ENCODE results near the gene PYGO1. TPM values are rescaled to one million over a fixed set of nuclear protein-coding genes. Genes with fewer than 3 reads are reported as not detected.

Gene PYGO1
- total and polyA plus RNA-seq, 4 donors, result 1.3 to 17.9 (median 4.7) TPM

DNA sequence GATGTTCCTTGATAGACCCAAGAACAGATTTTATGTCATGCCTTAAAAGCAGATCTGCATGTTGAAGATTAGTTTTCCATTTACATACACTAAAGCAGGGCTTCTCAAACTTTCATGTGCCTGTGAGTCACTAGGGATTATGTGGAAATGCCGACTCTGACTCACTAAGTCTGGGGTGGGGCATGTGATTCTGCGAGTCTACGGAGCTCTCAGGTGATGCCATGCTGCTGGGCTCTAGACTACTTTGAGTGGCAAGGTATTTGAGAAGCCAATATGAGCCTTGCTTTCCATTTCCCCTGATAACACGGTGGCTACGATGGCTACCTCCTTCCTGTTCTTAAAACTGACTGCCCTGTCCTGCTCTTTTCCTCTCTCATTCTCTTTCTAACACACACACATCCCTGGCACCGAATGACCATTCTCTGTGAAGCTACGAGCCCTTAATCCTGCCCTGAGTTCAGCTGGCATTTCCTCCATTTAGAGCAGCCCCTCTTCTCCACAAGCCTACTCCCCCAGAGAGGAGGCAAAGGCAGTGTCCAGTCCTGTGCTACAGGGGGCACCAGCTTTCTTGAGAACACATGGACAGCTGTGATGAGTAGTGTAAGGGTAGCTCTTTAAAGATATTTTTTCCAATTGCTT is 39.7 kb upstream of the PYGO1 start:
- TF ChIP-seq, protein P1, sequence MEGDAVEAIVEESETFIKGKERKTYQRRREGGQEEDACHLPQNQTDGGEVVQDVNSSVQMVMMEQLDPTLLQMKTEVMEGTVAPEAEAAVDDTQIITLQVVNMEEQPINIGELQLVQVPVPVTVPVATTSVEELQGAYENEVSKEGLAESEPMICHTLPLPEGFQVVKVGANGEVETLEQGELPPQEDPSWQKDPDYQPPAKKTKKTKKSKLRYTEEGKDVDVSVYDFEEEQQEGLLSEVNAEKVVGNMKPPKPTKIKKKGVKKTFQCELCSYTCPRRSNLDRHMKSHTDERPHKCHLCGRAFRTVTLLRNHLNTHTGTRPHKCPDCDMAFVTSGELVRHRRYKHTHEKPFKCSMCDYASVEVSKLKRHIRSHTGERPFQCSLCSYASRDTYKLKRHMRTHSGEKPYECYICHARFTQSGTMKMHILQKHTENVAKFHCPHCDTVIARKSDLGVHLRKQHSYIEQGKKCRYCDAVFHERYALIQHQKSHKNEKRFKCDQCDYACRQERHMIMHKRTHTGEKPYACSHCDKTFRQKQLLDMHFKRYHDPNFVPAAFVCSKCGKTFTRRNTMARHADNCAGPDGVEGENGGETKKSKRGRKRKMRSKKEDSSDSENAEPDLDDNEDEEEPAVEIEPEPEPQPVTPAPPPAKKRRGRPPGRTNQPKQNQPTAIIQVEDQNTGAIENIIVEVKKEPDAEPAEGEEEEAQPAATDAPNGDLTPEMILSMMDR (IDR thresholded peaks at IDR 0.05; ENCODE audit: control extremely low read depth, extremely low read depth), result no peak
- H3K4me3 ChIP-seq, result no peak overlapping the region
- H3K36me3 ChIP-seq (ENCODE audit: control insufficient read depth in 4 of 4, insufficient read depth in 4 of 4, low read length in 4 of 4), result peaks cover 0 to 6% (median 2%) of the 10 kb centered on the region in 4 donors
- peak; percentile 87 for ATAC-seq (ENCODE audit: insufficient read depth, low FRiP score)
- no peaks in the 10 kb centered on the region for H3K9me3 ChIP-seq (ENCODE audit: control insufficient read depth in 4 of 4, insufficient read depth in 3 of 4, low read length in 3 of 4)
- WGBS, 2 donors, result 73 to 79% methylated on average over 7 of the region's 7 CpGs
- H3K4me1 ChIP-seq (ENCODE audit: control insufficient read depth in 5 of 5, insufficient read depth in 5 of 5, low read length in 5 of 5), result peaks cover 0 to 2% (median 0%) of the 10 kb centered on the region in 5 donors
- H3K27ac ChIP-seq (ENCODE audit: low read depth in 1 of 2, low read length in 1 of 2), result peak overlapping the region in 1 of 2 donors; percentile 80
- DNase-seq, result no peak
- H3K9ac ChIP-seq (ENCODE audit: insufficient read depth in 1 of 2, low read length in 2 of 2), result no peak overlapping the region
- no peaks in the 10 kb centered on the region for H3K27me3 ChIP-seq (ENCODE audit: control insufficient read depth in 3 of 3, insufficient read depth in 3 of 3, low read length in 2 of 3)

DNA sequence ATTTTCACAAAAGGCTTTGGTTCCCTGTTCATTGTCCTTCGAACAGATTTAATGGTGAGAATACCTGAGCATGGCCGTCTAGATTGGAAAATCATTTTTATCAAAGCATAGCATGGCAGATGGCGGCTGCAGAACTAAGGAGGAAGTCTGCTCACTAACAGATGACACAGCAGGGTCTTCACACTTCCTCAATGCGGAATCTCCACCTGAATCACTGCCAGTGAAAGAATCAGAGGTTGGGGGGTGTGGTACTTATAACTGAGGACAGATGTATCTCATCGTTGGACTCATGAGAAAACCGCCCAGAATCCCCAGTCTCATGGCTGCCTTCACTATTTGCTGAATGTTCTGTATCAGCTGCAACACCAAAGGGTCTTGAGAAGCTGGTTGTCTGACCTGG is 31.6 kb upstream of the PYGO1 start:
- WGBS, 2 donors, result 63 to 74% methylated on average over 6 of the region's 6 CpGs
- no peak for ATAC-seq (ENCODE audit: insufficient read depth, low FRiP score)
- Histone ChIP-seq H3K4me1 (ENCODE audit: control insufficient read depth in 5 of 5, insufficient read depth in 5 of 5, low read length in 5 of 5) (no peaks in the 10 kb centered on the region), H3K27ac (ENCODE audit: low read depth in 1 of 2, low read length in 1 of 2) (no peak overlapping the region), H3K9me3 (ENCODE audit: control insufficient read depth in 4 of 4, insufficient read depth in 3 of 4, low read length in 3 of 4) (no peaks in the 10 kb centered on the region), H3K4me3 (no peak overlapping the region), H3K36me3 (ENCODE audit: control insufficient read depth in 4 of 4, insufficient read depth in 4 of 4, low read length in 4 of 4) (peaks cover 0 to 6% (median 2%) of the 10 kb centered on the region in 4 donors), H3K9ac (ENCODE audit: insufficient read depth in 1 of 2, low read length in 2 of 2) (no peak overlapping the region), H3K27me3 (ENCODE audit: control insufficient read depth in 3 of 3, insufficient read depth in 3 of 3, low read length in 2 of 3) (no peaks in the 10 kb centered on the region)
- no peak for DNase-seq
- TF ChIP-seq, protein P1 (IDR thresholded peaks at IDR 0.05; ENCODE audit: control extremely low read depth, extremely low read depth), result no peak

DNA sequence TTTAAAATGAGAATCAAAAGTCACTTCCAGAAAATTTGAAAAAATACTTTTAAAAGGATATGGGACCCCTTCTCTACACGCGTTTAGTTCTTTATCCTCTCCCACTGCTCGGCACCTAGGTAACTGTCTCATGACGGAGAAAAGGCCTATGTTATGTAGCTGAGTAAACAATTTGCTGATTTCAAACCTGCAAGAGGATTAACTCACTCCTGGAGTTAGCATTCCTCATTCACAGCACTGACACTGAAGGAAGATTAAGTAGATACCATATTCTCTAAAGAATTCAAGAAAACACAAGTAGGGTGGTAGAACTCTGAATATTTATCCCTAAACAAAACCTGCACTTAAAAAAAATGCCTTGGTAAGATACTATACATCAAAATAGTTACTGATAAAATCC is 30.2 kb upstream of the PYGO1 start:
- Histone ChIP-seq H3K9ac (ENCODE audit: insufficient read depth in 1 of 2, low read length in 2 of 2) (no peak overlapping the region), H3K4me3 (no peak overlapping the region), H3K9me3 (ENCODE audit: control insufficient read depth in 4 of 4, insufficient read depth in 3 of 4, low read length in 3 of 4) (no peaks in the 10 kb centered on the region), H3K4me1 (ENCODE audit: control insufficient read depth in 5 of 5, insufficient read depth in 5 of 5, low read length in 5 of 5) (no peaks in the 10 kb centered on the region), H3K27me3 (ENCODE audit: control insufficient read depth in 3 of 3, insufficient read depth in 3 of 3, low read length in 2 of 3) (no peaks in the 10 kb centered on the region), H3K27ac (ENCODE audit: low read depth in 1 of 2, low read length in 1 of 2) (no peak overlapping the region), H3K36me3 (ENCODE audit: control insufficient read depth in 4 of 4, insufficient read depth in 4 of 4, low read length in 4 of 4) (peaks cover 0 to 4% (median 2%) of the 10 kb centered on the region in 4 donors)
- 86 to 92% methylated on average over 4 of the region's 4 CpGs for WGBS, 2 donors
- TF ChIP-seq, protein P1 (IDR thresholded peaks at IDR 0.05; ENCODE audit: control extremely low read depth, extremely low read depth), result no peak
- no peak for DNase-seq
- ATAC-seq (ENCODE audit: insufficient read depth, low FRiP score), result no peak

GRCh38 chr15:55615445-55615844 is 27.3 kb upstream of the PYGO1 start:
- Histone ChIP-seq H3K27ac (ENCODE audit: low read depth in 1 of 2, low read length in 1 of 2) (no peak overlapping the region), H3K9me3 (ENCODE audit: control insufficient read depth in 4 of 4, insufficient read depth in 3 of 4, low read length in 3 of 4) (no peaks in the 10 kb centered on the region), H3K36me3 (ENCODE audit: control insufficient read depth in 4 of 4, insufficient read depth in 4 of 4, low read length in 4 of 4) (peaks cover 0 to 4% (median 2%) of the 10 kb centered on the region in 4 donors), H3K4me1 (ENCODE audit: control insufficient read depth in 5 of 5, insufficient read depth in 5 of 5, low read length in 5 of 5) (no peaks in the 10 kb centered on the region), H3K27me3 (ENCODE audit: control insufficient read depth in 3 of 3, insufficient read depth in 3 of 3, low read length in 2 of 3) (no peaks in the 10 kb centered on the region), H3K9ac (ENCODE audit: insufficient read depth in 1 of 2, low read length in 2 of 2) (no peak overlapping the region), H3K4me3 (no peak overlapping the region)
- 82 to 90% methylated on average over 1 of the region's 1 CpG for WGBS, 2 donors
- no peak for ATAC-seq (ENCODE audit: insufficient read depth, low FRiP score)
- TF ChIP-seq, protein P1 (IDR thresholded peaks at IDR 0.05; ENCODE audit: control extremely low read depth, extremely low read depth), result no peak
- DNase-seq, result no peak
